Cortex of kidney (tissue), 1 donor: ENCODE results near the gene CEP250.

Experiments
- DNase-seq: peaks from one replicate; lab custom pipeline; 2025; lab: John Stamatoyannopoulos, UW

Gene CEP250

GRCh38 chr20:35563834-35564233 is 108.4 kb downstream of the CEP250 start:
- no peak for DNase-seq

- no peak for DNase-seq
Measured at GRCh38 chr20:35564905-35565304, 109.5 kb downstream of the CEP250 start.

DNA sequence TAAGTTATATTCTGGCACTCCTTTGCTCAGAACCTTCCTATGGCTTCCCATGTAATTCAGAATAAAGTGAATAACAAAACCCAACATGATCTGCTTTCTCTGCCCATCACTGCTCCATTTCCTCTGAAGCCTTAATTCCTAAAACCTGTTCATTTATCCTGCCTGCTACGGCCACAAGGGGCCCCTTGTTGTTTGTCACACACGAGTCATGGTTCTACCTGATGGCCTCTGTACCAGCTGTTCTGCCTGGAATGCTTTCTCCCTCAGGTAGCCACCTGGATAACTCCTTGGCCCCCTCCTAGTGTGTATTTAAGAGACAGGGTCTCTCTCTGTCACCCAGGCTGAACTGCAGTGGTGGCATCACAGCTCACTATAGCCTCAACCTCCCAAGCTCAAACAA is 113.2 kb downstream of the CEP250 start:
- no peak for DNase-seq
